Lung (tissue), 12 donors: ENCODE measurements around the gene XPNPEP1. TPM values are rescaled to one million over a fixed set of nuclear protein-coding genes. Genes with fewer than 3 reads are reported as not detected.
A peak's percentile ranks its signal among the peaks of the same experiment; 100 is the strongest.

Source experiments
- ATAC-seq: fragments of 200-7000 bp; cut with Tn5 transposase; one replicate; pipeline ENCODE4 v1.9.1; 2020; ENCODE audit warnings: moderate number of reproducible peaks; ENCODE audit not compliant: insufficient read depth, low FRiP score
- DNase-seq, 3 donors: peaks; one replicate each; pipeline ENCODE4 v3.0.0-alpha.2; 2013 to 2017
- H3K27ac ChIP-seq, 2 donors: one replicate each; pipeline ENCODE4 v1.5.1; 2013; ENCODE audit warnings: mild to moderate bottlenecking in 2 of 2, moderate library complexity in 2 of 2, control low read depth in 1 of 2, inconsistent platforms in 1 of 2, low read depth in 1 of 2, low read length in 1 of 2
- H3K27me3 ChIP-seq, 3 donors: one replicate each; pipeline ENCODE4 v1.5.1; 2013; ENCODE audit warnings: low read length in 2 of 3; ENCODE audit not compliant: control insufficient read depth in 3 of 3, insufficient read depth in 3 of 3
- H3K36me3 ChIP-seq, 4 donors: one replicate each; pipeline ENCODE4 v1.5.1; 2013; ENCODE audit warnings: low read length in 4 of 4, mild to moderate bottlenecking in 1 of 4, moderate library complexity in 1 of 4; ENCODE audit not compliant: control insufficient read depth in 4 of 4, insufficient read depth in 4 of 4
- H3K4me1 ChIP-seq, 5 donors: one replicate each; pipeline ENCODE4 v1.5.1; 2013; ENCODE audit warnings: low read length in 5 of 5, mild to moderate bottlenecking in 2 of 5, moderate library complexity in 1 of 5; ENCODE audit not compliant: control insufficient read depth in 5 of 5, insufficient read depth in 5 of 5
- H3K4me3 ChIP-seq: one replicate; pipeline ENCODE4 v1.5.1; 2013; ENCODE audit warnings: mild to moderate bottlenecking, control low read depth, moderate library complexity
- H3K9ac ChIP-seq, 2 donors: one replicate each; pipeline ENCODE4 v1.5.1; 2013; ENCODE audit warnings: low read length in 2 of 2, control low read depth in 1 of 2; ENCODE audit not compliant: insufficient read depth in 1 of 2
- H3K9me3 ChIP-seq, 4 donors: one replicate each; pipeline ENCODE4 v1.5.1; 2013; ENCODE audit warnings: low read length in 3 of 4, mild to moderate bottlenecking in 1 of 4, moderate library complexity in 1 of 4; ENCODE audit not compliant: control insufficient read depth in 4 of 4, insufficient read depth in 3 of 4
- CTCF ChIP-seq: IDR thresholded peaks from 2 replicates; pipeline ENCODE4 v1.5.1; 2012; ENCODE audit warnings: mild to moderate bottlenecking; ENCODE audit errors: control extremely low read depth, extremely low read depth
- WGBS, 2 donors: extraction: QIAGEN DNeasy Blood & Tissue Kit; methylation state at CpG; one replicate each; pipeline ENCODE4 v1.1.7; 2013; 5-methylcytosine and 5-hydroxymethylcytosine counted together
- polyA plus RNA-seq, 2 donors: library from polyadenylated mRNA; stranded (reverse); fragments of 200-250 nt; gene quantifications; one replicate each; pipeline ENCODE4 v1.2.1, GENCODE V29; 2013
- total RNA-seq, 2 donors: library from RNA; depleted of rRNA in 1 of 2; stranded (reverse); fragments of >200 nt in 1 of 2; gene quantifications; one replicate each; pipeline ENCODE4 v1.2.1, GENCODE V29; 2014 to 2021
- donor health status: control.
- donor health status: control.
- donor health status: Bipolar disorder and iron deficiency.
- donor health status: healthy.
- donor health status: DM: yes; HTN: yes; CAD: no.

The XPNPEP1 gene
- total and polyA plus RNA-seq, 4 donors, result 16.5 to 129 (median 48.4) TPM

- H3K9ac ChIP-seq, result no peak overlapping the region
- peak overlapping the region; percentile 58 to 60 for H3K27ac ChIP-seq
- peak in 1 of 3 donors; percentile 22 for DNase-seq
- no peak for ATAC-seq
- H3K36me3 ChIP-seq, result peaks cover 0 to 16% (median 13%) of the 10 kb centered on the region in 4 donors
- TF ChIP-seq CTCF, result no peak
- H3K4me3 ChIP-seq, result no peak overlapping the region
- peaks cover 9 to 63% (median 23%) of the 10 kb centered on the region in 5 donors for H3K4me1 ChIP-seq
- no peaks in the 10 kb centered on the region for H3K9me3 ChIP-seq
- H3K27me3 ChIP-seq, result no peaks in the 10 kb centered on the region
- WGBS, 2 donors, result 79 to 89% methylated on average over 7 of the region's 7 CpGs
Measured at GRCh38 chr10:109895095-109895818, 28.1 kb downstream of the XPNPEP1 start.

DNA sequence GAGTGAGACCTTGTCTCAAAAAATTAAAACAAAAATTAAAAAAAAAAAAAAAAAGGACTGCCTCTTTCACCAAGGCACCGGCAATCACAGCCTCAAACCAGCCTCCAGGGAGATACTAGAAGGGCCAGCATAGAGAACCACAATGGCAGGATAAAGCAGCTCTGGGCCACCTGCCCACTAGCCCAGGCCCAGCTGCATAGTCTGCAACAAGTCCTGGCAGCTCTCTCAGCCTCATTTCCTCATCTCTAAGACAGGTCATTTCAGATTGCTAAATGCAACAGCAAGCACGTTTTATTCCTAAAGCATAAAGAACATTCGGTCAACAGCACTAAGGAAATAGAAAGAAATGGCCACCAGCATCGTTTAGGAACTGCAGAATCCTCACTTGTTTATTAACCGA is 28.8 kb downstream of the XPNPEP1 start:
- WGBS, 2 donors, result 52 to 58% methylated on average over 5 of the region's 5 CpGs
- H3K4me1 ChIP-seq, result peaks cover 9 to 59% (median 17%) of the 10 kb centered on the region in 5 donors
- peaks cover 0 to 16% (median 15%) of the 10 kb centered on the region in 4 donors for H3K36me3 ChIP-seq
- H3K4me3 ChIP-seq, result no peak overlapping the region
- peak overlapping the region in 1 of 2 donors; percentile 77 for H3K27ac ChIP-seq
- H3K9me3 ChIP-seq, result no peaks in the 10 kb centered on the region
- DNase-seq, result peak; percentile 35 to 86 (median 69)
- TF ChIP-seq CTCF, result no peak
- H3K27me3 ChIP-seq, result no peaks in the 10 kb centered on the region
- no peak overlapping the region for H3K9ac ChIP-seq
- peak; percentile 44 for ATAC-seq

- Histone ChIP-seq H3K27ac (peak overlapping the region; percentile 11 to 77), H3K9me3 (no peaks in the 10 kb centered on the region), H3K9ac (no peak overlapping the region), H3K4me3 (no peak overlapping the region), H3K36me3 (peaks cover 0 to 22% (median 15%) of the 10 kb centered on the region in 4 donors), H3K4me1 (peaks cover 9 to 48% (median 13%) of the 10 kb centered on the region in 5 donors), H3K27me3 (no peaks in the 10 kb centered on the region)
- no peak for DNase-seq
- TF ChIP-seq CTCF, result no peak
- WGBS, 2 donors, result 71 to 92% methylated on average over 4 of the region's 4 CpGs
- ATAC-seq, result no peak
Measured at GRCh38 chr10:109893386-109893785, 29.9 kb downstream of the XPNPEP1 start.

DNA sequence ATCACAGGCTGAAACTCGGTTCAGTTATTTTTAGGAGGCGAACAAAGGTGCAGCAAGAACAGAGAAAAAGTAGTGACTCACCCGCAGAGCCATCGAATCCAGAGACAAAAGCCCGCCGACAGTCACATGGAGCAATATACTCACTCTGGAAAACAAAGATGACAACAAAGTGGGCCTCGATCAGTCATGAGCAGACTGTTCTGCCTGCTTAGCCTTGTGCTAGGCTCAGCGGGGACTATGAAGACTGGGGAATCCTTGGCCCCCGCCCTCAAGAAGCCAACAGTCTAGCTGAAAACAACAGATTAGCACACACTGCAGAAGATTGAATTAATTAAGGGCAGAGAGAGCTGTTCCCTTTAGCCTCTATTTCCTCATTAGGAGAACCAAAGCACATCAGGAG is 30.4 kb downstream of the XPNPEP1 start:
- no peak for DNase-seq
- no peak for ATAC-seq
- H3K27ac ChIP-seq, result peak overlapping the region in 1 of 2 donors; percentile 77
- no peak for TF ChIP-seq CTCF
- H3K4me3 ChIP-seq, result no peak overlapping the region
- peaks cover 9 to 46% (median 13%) of the 10 kb centered on the region in 5 donors for H3K4me1 ChIP-seq
- no peaks in the 10 kb centered on the region for H3K27me3 ChIP-seq
- H3K36me3 ChIP-seq, result peaks cover 0 to 27% (median 17%) of the 10 kb centered on the region in 4 donors
- 92 to 93% methylated on average over 9 of the region's 9 CpGs for WGBS, 2 donors
- no peak overlapping the region for H3K9ac ChIP-seq
- H3K9me3 ChIP-seq, result no peaks in the 10 kb centered on the region
